GM18502 (cell line): ENCODE results near the gene SPRR2B.
"Not testable (repeated sequence)": the region's sequence is repeated elsewhere in the genome, so short reads cannot be mapped to it uniquely, and the experiment has no call there.

Source experiments
- ATAC-seq: cut with Tn5 transposase; IDR thresholded peaks from one replicate; pipeline ENCODE4 v1.9.1; 2021; ENCODE audit warnings: mild to moderate bottlenecking; ENCODE audit not compliant: unreplicated experiment, poor library complexity

Gene SPRR2B

GRCh38 chr1:153040950-153041631, 30.3 kb downstream of the SPRR2B start, which contains the start of gene SPRR2D:
SPRR2D (minus strand) TSS chr1:153041120; CDS start chr1:153040346, 774 bp downstream.
- no peak for ATAC-seq

- no peak for ATAC-seq
Measured at GRCh38 chr1:153035211-153035610, 36.2 kb downstream of the SPRR2B start.

- ATAC-seq = no peak
Measured at GRCh38 chr1:153032677-153033308, 38.6 kb downstream of the SPRR2B start.

GRCh38 chr1:153032073-153032472, 39.3 kb downstream of the SPRR2B start:
- ATAC-seq = no peak

GRCh38 chr1:153030895-153031294, 40.5 kb downstream of the SPRR2B start, which contains the start of gene SPRR1B:
SPRR1B (plus strand) TSS chr1:153031203; CDS start chr1:153032346, 1,143 bp downstream.
- ATAC-seq = no peak

- no peak for ATAC-seq
Measured at GRCh38 chr1:153028766-153029165, 42.6 kb downstream of the SPRR2B start.

GRCh38 chr1:153025797-153026196, 45.6 kb downstream of the SPRR2B start:
- no peak for ATAC-seq

- no peak for ATAC-seq
Measured at GRCh38 chr1:153024413-153024812, 47.0 kb downstream of the SPRR2B start.

- ATAC-seq = no peak
Measured at GRCh38 chr1:153023109-153023508, 48.3 kb downstream of the SPRR2B start.

- not testable (repeated sequence) for ATAC-seq
Measured at GRCh38 chr1:153022340-153022739, 49.1 kb downstream of the SPRR2B start.

GRCh38 chr1:153021829-153022228, 49.6 kb downstream of the SPRR2B start:
- ATAC-seq = not testable (repeated sequence)
